Stimulated activated CD4-positive, alpha-beta T cell treated with anti-CD3 and anti-CD28 coated beads, Interleukin-2, amount 100 ng/mL, for 48 hours (primary cell): Measurements from ENCODE around the gene CELF1.

Experiments used
- DNase-seq, 2 donors: peaks; one replicate each; pipeline ENCODE4 v3.0.0-alpha.2; 2020

Gene CELF1

DNA sequence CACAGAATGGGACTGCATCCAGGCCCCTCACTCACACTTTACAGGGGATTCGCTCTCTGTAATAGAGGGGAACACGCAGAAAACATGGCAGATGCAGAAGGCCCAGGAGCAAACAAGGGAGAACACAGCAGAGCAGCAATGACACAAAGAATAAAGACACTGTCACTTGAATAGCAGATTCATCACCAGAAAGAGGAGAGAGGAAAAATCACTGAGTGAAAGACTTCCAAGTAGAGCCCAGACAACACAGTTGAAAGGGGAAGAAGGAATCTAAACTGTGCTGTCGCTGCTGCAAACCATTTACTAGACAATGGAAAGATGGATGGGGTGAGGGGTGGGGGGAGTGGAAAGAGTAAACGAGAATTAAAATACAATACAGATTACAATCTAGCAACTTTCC lies 75.2 kb downstream of the CELF1 start:
- DNase-seq = no peak

DNA sequence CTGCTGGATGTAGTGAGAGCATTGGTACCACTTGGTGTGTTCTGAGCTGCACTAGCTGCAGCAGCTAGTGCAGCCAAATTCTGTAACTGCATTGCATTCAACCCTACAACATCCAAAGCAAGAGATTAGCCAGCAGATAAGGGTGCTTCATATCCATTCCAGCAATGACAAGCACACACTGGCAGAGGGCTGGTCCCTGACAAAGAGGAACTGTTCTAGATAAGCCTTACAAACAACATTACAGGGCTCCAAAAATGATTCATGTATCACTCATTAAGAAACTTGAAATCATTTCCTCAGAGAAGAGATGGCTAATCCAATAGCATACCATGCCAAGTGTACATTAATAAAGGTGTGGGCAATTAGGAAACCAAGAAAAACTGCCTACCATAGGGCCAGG lies 75.6 kb downstream of the CELF1 start:
- no peak for DNase-seq

DNA sequence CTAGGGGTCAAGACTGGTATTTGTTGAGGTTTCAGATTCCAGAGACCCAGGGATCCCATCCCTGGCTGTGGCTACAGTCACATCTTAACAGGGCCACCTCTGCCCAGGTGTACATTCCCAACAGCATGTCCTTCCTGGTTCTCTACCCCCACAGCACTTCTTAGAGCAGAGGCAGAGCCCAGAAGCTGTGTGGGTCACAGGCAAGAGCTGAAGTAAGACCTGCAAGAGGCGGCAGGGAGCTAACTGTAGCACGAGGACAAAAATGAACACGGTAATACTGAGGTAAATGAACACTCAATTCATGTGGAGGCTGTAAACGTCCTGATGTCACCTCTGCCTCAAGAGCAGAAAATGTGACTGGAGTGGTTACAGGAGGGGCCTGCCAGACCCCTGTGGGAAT lies 82.3 kb downstream of the CELF1 start:
- no peak for DNase-seq

DNA sequence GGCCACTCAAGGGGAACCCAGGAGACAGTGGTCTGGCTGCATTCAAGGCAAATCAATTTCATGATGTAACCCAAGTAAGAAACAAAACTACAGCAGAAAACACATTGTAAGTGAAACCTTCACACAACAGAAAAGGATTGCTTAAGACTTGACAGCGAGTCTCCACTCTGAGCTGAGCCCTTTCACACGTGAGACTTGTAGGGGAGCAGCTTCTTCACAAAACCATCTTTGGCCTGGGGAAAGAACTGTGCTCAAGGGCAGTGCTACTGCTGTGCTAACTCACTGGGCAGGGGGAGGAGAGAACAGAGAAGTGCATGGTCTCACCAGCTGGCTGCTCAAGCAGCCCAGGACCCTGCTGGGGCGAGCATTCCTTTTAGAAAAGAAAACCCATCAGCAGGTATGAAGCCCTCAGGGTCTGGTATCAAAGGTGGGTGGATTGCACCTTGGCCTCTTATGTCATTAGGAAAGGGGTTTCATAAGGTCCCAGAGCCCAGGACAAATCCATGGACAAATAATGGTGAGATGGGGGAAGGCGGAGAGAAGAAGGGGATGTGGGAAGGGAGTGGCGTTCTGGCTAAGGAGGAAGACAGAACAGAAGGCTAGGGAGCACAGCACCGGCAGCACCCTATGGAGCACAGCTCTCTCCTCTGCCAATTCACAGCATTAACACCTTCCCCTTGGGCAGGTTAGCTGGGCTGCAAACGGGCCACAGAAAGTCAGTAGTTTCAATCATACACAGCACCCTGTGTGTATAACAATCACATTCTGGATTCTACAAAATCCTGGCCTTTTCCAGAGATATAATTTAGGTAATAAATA lies 83.4 kb downstream of the CELF1 start:
- DNase-seq = no peak

DNA sequence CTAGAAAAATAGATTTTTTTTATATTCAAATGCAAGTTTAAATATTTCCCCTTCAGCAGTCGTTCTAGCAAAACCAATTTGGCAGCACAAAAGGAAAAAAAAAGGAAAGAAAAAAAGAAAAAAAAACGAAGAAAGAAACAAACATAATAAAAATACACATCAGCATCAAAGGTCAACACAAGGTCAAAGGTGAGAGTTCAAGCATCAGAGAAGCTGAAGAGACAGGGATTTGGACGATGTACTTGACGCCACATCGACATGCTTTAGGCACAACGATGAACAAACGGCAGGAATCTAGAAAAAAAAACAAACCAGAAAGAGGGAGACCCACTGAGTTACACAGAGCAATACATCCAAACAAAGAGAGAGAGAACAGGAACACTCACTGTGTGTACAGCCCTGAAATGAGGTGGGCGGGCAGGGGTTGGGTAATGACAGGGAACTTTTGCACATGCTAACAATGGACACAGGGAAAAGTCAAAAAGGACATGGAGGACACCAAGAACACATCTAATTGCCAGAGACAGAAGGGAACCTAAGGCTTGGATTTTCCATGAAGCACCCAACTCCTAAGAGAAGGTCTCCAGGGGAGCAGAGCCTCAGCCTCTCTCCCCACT lies 84.2 kb downstream of the CELF1 start:
- DNase-seq = no peak

DNA sequence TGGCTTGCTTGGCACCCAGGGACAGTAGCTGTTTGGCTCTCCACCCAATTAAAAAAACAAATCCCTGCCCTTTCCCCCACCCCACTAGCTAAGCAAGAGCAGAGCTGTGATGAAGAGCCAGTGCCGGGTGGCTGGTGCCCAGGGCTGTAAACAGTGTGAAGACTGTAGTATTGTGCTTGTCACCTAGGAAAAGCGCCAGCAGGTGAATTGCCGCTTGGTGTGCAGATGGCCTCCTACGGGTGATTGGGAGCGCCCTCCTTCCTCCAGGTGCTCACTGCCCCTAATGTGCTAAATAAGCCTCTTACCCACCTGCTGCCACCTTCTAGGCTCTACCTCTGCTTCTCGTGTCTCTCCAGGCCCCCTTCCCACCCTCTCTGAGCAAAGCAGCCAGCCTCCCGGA lies 85.6 kb downstream of the CELF1 start:
- DNase-seq = no peak

DNA sequence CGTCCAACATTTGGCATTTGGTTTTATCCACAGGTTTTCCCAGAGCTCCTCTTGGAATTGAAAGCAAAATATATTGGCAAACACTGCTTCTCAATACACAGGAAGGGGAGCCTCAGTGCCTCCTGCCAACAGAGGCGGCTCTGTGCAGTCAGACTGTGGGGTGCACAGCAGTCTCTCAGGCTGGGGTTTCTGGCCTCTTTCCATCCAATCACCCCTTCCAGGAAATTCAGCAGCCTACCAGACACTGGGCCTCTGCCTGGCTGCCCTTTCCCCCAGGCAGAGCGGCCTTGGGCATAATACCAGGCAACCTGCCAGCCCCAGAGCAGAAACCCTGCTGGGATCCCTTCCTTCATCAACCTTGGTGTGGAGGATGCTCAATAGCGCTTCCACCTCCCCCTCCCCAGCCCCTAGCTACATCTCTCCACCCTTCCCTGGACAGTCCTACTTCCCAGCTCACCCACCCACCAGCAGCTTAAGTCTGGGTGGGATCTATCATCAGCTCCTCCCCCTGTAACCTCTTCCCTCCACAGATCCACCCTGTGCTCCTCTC lies 86.2 kb downstream of the CELF1 start:
- no peak for DNase-seq

DNA sequence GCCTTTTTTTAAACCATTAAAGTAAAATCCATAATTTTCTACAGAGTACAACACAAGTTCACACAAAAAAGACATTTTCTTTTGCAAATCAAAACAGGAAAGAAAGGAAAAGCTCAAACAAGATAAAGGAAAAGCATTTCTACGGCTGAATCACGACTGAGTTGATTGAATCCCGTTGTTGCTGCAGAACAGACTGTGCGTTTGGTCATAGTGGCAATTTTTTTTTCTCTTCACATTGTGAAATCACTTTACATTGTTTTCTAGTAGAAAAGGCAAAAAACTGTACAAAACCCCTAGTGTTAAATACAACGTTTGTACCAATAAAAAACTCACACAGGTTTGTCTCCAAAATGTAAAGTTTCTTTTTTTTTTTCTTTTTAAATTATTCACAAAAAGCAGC lies 86.7 kb downstream of the CELF1 start:
- DNase-seq = no peak

DNA sequence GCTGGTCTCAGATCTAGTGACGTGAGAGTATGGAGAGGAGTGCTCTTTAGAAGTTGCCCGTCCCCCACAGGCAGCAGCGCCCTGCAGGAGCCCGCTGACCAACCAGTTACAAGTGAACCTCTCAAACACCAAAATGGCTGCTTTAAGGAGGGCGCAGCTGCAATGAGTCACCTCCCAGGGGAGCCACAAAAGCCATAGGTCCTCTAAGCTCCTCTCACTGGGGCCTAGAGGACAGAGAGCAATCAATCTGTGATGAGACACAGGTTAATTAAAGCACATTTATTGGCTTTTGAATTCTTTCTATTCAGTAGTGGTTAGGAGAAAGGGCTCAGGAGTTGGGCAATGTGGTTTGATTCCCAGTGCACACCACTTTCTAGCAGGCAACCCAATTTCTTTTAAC lies 88.4 kb downstream of the CELF1 start:
- DNase-seq = no peak

DNA sequence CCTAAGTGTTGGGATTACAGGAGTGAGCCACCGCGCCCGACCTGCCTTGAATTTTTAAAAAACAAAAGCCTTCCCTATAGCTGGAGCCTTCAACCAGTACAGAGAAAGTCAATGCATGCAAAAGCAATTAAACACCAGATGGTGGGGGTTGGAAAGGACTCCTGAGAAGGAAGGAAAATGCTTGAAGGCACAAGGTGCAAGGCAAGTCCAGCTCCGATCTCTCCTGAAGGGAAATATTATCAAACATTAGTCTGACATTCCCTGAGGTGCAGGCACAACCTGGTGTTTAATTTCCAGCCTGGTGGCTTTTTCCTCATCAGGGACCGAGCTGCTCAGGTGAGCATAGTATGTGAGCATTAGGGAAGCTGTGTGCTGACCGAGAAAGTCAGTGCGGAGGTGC lies 91.1 kb downstream of the CELF1 start:
- no peak for DNase-seq

DNA sequence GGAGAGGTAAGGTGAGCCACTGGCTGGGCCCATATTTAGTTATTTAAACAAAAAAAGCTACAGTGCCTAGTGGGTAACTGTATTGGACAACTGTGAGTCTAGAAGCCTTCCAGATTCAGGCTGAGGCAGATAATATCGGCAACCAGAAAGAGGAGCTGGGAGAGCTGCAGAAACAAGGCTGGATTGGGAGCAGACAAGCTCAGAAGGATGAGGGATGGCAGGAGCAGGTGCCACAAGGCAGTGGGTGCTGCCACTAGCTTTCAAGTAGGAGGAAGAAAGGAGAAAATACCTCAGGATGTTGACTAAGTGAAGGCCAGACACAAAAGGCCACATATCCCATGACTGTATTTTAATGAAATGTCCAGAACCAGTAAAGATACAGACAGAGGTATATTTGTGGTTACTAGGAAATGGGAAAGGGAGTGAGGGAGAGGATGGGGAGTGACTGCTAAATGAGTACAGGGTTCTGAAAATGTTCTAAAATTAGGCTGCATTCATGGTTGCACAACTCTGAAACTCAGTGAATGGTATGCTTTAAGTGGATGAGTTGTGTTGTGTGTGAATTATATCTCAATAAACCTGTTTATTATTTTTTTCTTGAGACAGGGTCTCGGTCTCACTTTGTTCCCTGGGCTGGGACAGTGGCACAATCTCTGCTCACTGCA lies 92.2 kb downstream of the CELF1 start:
- no peak for DNase-seq

DNA sequence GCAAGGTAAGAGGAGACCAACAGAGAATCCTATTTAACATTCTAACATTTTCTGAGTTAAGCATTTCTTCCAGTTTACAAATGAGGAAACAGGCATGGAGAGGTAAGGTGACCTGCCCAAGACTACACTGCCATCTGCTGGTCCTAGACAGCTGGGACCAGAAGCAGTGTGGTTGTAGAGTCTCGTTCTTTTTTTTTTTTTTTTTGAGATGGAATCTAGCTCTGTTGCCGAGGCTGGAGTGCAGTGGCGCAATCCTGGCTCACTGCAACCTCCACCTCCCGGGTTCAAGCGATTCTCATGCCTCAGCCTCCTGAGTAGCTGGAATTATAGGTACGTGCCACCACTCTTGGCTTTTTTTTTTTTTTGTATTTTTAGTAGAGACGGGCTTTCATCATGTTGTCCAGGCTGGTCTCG lies 98.7 kb downstream of the CELF1 start:
- DNase-seq = peak; percentile 43 to 51

DNA sequence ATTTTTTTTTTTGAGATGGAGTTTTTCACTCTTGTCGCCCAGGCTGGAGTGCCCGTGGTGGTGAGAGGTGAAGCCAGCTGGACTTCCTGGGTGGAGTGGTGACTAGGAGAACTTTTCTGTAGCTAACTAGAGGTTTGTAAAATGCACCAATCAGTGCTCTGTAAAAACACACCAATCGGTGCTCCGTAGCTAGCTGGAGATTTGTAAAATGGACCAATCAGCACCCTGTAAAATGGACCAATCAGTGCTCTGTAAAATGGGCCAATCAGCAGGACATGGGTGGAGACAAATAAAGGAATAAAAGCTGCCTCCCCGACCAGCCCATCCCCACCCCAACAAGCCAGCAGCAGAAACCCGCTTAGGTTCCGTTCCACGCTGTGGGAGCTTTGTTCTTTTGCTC lies 99.6 kb downstream of the CELF1 start:
- DNase-seq = no peak

DNA sequence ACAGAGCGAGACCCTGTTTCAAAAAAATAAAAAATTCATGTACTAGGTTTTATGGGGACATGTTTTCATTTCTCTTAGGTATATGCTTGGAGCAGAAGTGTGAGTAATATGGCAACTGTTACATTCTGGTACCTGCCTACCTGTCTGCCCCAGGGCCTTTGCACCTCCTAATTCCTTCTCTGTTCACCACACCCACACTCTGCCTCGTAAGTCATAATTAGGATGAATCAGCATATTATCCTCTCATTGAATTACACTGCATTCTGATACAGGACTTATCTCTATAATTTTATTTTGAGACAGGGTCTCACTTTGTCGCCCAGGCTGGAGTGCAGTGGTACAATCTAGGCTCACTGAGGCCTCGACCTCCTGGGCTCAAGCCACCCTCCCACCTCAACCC lies 100.9 kb downstream of the CELF1 start:
- DNase-seq = no peak

DNA sequence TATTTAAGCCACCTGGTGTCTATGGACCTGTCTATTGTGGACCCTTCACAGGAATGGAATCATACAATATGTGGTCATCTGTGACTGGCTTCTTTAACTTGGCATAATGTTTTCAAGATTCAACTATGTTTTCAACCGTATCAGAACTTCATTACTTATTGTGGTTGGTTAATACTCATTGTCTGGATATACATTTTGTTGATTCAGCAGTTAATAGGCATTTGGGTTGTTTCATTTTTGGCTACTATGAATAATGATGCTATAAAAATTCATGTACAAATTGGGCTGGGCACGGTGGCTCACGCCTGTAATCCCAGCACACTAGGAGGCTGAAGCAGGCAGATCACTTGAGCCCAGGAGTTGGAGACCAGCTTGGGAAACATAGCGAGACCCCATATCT lies 101.5 kb downstream of the CELF1 start:
- DNase-seq = no peak

DNA sequence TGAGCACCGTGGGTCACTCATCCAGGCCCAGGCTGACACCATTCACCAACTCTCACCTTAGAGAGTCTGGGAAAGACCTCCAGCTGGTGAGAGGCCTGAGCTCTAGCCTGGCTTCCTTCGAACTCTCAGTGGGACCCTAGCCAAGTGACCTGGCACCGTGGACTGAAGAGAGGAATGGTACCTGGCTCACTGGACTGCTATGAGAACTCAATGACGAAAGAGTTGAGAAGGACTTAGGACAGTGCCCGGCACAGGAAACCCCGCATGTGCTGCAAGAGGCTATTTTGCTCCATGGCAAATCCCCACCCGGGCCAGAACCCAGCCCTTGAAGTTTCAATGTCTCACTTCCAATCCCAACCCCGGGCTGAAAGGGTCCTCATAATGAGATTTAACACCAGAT lies 103.4 kb downstream of the CELF1 start:
- DNase-seq = no peak

DNA sequence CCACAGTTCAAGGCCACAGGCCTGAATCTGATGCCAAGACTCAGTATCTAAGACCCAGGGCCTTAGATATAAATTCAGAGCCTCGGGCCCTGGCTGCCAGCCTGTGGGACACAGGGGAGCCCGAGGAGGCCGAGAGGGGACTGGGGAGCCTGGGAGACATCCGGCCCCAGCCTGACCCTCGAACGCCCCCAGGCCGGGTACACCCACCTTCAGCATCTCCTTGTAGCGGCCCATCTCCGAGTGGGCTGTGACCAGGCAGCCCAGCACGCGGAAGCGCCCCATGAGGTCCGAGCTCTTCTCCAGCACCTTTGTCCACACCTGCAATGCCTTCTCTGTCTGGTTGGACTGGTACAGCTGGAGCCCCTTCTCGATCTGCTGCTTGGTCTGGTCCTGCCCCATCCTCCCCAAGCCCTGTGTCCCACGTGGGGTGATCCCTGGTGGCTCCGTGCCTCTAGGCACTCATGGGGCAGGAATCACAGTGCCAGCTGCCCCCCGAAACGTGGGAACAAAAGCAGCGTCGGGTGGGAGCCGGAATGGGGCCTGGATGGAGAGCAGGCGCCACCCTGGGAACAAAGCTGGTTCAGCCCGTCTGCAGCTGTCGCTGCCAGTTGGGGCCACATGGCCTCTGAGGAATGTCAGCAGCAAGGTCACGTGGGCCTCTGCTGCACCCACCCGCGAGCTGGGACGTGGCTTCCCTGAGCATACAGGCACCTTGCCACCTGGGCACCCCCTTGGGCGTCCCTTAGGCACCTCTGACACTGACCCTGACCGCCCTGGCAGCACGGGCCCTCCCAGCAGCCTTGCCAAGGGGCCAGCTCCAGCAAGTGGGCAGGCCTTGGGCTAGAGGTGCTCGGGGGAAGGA lies 104.1 kb downstream of the CELF1 start, which contains the start of gene RAPSN:
TSS of gene RAPSN (minus strand) at position 571 of the 862 bp plus-strand sequence. CDS start at position 399, 172 bp downstream.
- DNase-seq = no peak

DNA sequence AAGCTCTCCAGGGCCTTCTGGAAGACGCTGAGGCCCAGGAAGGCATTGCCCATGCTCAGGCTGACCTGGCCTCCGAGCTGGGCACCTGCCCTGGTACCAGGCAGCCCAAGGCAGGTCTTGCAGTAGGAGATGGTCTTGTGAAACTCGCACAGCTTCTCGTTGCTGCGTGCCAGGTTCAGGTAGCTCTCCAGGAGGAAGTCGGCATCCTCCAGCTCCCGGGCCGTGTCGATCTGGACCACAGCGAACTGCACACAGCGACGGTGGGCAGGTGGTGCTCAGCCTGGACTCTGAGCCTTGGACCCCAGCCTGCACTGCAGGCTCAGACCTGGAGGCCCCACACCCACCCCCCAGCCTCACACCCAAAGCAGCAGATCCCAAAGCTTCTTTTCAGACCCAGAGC lies 105.0 kb downstream of the CELF1 start:
- DNase-seq = no peak

DNA sequence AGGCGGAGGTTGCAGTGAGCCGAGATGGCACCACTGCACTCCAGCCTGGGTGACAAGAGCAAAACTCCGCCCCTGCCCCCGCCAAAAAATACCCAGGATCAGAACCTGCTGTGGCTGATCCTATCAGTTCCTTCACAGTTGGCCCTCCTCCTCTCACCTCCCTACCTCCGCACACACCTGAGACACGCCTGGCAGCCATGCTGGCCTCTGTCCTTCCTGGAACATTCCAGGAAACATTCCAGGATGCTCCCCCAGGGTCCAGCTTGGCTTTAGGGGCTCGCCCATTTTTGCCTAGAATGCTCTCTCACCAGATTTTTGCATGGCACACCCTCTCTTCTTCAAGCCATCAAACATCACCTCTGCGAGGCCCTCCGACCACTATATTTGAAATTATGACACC lies 106.1 kb downstream of the CELF1 start:
- DNase-seq = no peak

DNA sequence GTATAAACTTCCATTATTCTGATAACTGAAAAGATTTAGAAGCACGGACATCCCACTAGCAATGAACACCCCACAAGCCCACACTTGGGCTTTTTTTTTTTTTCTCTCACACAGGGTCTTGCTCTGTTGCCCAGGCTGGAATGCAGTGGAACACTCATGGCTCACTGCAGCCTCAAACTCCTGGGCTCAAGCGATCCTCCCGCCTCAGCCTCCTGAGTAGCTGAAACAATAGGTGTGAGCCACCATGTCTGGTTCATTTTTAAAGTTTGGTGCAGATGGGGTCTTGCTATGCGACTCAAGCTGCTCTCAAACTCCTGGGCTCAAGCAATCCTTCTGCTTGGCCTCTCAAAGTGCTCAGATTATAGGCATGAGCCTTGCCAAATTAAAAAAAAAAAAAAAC lies 107.1 kb downstream of the CELF1 start:
- DNase-seq = no peak

DNA sequence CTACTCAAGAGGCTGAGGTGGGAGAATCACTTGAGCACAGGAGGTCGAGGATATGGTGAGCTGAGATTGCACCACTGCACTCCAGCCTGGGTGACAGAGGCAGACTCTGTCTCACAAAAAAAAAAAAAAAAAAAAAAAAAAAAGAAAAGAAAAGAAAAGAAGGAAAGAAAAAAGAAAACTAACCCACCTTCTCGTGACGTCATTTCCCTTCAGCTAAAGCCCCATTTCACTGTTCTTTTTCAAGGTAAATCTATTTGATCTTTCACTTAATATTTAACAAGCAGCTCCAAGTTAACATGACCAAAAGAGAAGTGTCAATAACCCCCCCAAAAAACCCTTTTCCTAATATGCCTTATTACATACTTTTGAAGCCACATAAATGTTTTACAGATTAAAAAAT lies 109.1 kb downstream of the CELF1 start:
- DNase-seq = no peak

DNA sequence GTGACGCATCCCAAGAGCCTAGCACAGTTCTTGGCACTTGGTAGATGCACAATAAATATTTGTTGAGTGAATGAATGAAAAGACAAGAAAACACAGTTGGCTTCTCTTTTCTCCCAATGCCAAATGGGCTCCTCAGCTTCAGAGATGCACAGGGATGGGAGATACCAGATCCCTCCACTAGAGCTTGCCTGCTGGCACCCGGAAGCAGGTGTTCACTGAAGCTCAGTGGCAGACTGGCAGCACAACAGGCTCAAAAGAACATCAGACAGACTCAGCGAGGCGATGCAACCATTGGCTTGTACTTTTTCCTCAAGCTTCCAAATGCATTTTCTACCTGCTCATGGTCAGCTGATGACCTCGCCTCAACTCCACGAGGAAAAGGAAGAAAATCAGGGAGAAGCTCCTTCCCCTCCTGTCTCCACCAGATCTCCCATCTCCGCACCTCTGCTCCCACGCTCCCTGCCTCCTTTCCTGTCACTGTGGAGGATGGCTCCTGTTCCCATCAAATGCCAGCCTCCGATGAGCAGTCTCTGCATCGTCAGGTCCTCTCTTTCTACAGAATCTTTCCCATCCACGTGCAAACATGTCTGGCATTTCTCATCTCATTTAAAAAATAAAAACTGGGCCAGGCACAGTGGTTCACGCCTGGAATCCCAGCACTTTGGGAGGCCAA lies 109.8 kb downstream of the CELF1 start:
- no peak for DNase-seq
